GM21737 (cell line): ENCODE results near the gene YJEFN3.

Experiments used
- ATAC-seq: cut with Tn5 transposase; IDR thresholded peaks from one replicate; pipeline ENCODE4 v1.9.1; 2021; ENCODE audit warnings: mild to moderate bottlenecking, moderate library complexity; ENCODE audit not compliant: unreplicated experiment

Gene YJEFN3

GRCh38 chr19:19515642-19516519 lies 12.8 kb upstream of the YJEFN3 start, which contains the start of gene NDUFA13:
NDUFA13 (plus strand) TSS chr19:19516225; CDS start chr19:19516239, 14 bp downstream.
- peak; percentile 87 for ATAC-seq

GRCh38 chr19:19517235-19517619 lies 11.5 kb upstream of the YJEFN3 start:
- no peak for ATAC-seq

GRCh38 chr19:19520989-19521388 lies 7.7 kb upstream of the YJEFN3 start:
- no peak for ATAC-seq

- no peak for ATAC-seq
These were observed 5.5 kb upstream of the YJEFN3 start for GRCh38 chr19:19523177-19523576.

GRCh38 chr19:19524053-19524452 lies 4.7 kb upstream of the YJEFN3 start:
- no peak for ATAC-seq

GRCh38 chr19:19525611-19526380 lies 2.9 kb upstream of the YJEFN3 start:
- no peak for ATAC-seq

GRCh38 chr19:19526581-19527370 lies 1.9 kb upstream of the YJEFN3 start:
- no peak for ATAC-seq

- no peak for ATAC-seq
These were observed 1.4 kb upstream of the YJEFN3 start for GRCh38 chr19:19527371-19527656.

- no peak for ATAC-seq
These were observed 761 bp upstream of the YJEFN3 start for GRCh38 chr19:19527674-19528625.

- no peak for ATAC-seq
These were observed 1.2 kb downstream of the YJEFN3 start for GRCh38 chr19:19529783-19530422.

GRCh38 chr19:19530423-19530804 lies 1.7 kb downstream of the YJEFN3 start:
- ATAC-seq = no peak

GRCh38 chr19:19530889-19531288 lies 2.2 kb downstream of the YJEFN3 start:
- ATAC-seq = no peak

- ATAC-seq = peak; percentile 50
These were observed 3.5 kb downstream of the YJEFN3 start for GRCh38 chr19:19531951-19532805.

- no peak for ATAC-seq
These were observed 4.3 kb downstream of the YJEFN3 start for GRCh38 chr19:19532806-19533701.

- no peak for ATAC-seq
These were observed 5.1 kb downstream of the YJEFN3 start for GRCh38 chr19:19533841-19534240.

- no peak for ATAC-seq
These were observed 6.0 kb downstream of the YJEFN3 start for GRCh38 chr19:19534556-19535265.
